Measurements from ENCODE around the gene XRCC3. TPM values are rescaled to one million over a fixed set of nuclear protein-coding genes. Genes with fewer than 3 reads are reported as not detected.
"Not testable (repeated sequence)": the region's sequence is repeated elsewhere in the genome, so short reads cannot be mapped to it uniquely, and the experiment has no call there.

XRCC3 gene
- polyA plus RNA-seq, 3 donors = 11.3 to 13.5 (median 12.2) TPM

DNA sequence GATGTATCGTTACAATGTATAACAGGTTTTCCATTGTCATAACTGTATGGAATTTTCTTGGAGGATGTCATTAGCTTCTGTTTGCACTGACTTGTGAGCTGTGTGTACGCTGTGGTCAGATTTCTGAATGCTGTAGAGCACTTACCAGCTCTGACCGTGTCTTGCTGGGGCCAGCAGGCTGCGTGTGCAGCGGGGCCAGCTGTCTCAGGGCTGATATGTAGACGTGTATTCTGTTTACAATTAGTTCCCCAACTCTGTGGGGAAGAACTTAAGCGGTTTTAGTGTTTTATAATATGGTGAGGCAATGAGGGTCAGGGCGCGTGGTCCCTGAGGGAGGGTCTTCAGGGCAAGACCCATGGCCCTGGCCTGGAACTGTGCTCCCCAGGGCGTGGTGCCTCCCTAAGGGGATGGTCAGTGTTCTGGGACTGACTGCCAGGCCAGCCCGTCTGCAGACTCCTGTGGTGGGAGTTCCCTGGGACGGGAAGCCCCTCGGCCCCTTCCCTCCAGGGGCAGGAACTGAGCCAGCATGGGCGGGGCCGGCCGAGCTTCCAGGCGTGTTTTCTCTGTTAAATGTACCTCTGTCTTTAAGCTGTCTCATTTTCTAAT is 18.7 kb downstream of the XRCC3 start:
- DNase-seq (ENCODE audit: low read depth in 3 of 3, low spot score in 2 of 3) = no peak

DNA sequence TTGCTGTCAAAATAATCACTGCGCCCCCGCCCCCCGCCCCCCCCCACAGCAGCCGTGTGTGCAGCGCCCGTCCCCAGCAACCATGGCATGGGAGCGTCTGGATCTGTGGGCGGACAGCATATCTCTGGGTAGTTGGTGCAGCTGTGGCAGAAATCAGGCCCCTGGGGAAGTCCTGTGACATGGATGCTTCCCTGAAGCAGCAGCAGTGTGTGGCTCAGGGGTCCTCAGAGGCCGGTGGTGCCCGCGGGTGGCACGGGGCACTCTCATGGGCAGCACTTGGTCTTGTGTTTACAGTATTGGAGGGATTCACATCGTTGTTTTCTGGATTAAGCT is 19.2 kb downstream of the XRCC3 start:
- DNase-seq (ENCODE audit: low read depth in 3 of 3, low spot score in 2 of 3) = no peak

DNA sequence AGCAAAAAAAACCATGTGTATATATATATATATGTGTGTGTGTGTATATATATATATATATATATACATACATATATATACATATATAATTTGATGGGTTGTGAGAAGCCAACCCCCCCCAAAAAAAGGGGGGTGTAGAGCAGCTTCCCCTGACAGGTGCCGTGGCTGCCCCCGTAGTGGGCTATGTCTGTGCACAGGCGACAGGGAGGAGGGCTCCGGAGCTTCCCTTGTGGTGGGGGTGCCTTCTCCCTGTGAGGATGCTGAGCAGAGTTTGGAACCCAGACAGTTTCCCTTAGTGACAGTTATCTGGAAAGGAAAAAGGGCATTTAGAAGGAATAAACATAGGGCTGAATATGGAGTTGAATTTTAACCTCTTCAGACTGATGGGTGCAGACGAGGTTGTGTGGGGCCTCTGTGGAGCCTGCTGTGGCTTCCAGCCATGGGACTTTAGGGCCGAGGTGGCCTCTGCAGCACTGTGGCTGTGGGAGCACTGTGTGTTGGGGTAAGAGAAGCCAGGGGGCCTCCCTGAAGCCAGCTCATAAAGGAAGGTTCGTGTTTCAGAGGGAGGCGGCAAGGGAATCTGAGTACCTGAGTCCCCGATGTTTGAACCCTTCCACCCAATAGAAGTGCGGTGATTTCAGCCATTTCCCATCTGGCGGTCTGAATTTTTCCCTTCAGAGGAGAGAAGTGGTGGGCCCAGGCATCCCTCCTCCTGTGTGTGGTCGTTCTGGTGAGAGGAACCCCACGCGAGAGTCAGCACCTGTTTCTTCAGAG is 19.8 kb downstream of the XRCC3 start:
- DNase-seq (ENCODE audit: low read depth in 3 of 3, low spot score in 2 of 3) = no peak

DNA sequence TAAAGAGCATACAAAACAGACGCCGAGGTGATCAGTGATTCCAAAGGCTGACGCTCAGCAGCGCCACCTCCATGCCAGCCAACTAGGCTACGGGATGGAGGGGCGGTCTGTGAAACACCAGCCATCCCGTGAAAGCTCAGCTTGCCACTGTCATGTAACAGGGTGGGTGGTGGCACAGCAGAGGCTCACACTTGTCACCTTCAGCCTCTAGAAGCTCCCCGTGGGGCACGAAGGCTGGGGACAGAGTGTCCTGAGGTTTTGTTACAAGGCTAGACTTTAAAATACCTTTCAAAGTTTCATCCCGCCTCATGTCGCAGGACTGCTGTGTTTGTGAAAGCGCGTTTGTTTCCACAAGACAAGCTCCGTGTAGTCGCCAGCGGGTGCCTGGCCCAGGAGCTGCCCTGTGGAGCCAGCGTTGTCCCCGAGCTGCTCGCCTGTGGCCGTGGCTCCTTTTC is 20.7 kb downstream of the XRCC3 start:
- DNase-seq (ENCODE audit: low read depth in 3 of 3, low spot score in 2 of 3) = no peak

DNA sequence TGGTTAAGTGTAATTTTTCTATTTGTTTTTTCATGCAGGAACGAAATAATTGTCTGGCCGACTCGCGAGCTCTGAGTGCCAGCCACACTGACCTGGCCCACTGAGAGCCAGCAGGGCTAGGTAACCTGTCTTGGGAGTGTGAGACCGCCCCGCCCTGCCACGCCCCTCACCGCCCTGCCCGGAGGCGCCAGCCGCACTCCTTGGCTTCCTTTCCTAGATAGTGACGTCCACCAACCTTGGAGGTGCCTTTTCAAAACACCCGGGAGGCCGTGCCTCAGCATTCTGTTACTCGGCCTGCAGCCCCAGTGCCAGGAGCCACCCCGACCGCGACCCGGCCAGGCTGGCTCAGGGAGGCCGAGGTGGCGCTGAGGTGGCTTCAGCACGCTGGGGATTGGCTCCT is 21.7 kb downstream of the XRCC3 start:
- no peak for DNase-seq (ENCODE audit: low read depth in 3 of 3, low spot score in 2 of 3)

DNA sequence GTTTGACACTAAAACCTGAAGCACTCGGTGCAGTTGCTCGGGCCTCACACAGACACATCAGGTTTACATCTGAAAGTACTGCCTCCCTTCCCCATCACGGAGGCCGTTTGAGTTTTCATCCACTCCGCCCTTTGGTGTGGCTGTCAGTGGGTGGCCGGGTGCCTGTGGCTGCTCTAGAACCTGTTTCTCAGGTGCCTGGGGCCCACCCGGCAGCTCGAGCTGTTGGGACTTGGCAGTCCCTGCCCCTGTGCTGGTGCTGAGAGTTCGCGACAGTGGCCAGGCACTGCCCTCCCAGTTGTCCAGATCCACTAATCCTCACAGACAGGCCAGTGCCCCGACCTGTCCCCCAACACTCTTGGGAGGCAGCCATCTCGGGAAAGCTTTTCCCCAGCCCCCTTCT is 22.4 kb downstream of the XRCC3 start:
- DNase-seq (ENCODE audit: low read depth in 3 of 3, low spot score in 2 of 3) = no peak

DNA sequence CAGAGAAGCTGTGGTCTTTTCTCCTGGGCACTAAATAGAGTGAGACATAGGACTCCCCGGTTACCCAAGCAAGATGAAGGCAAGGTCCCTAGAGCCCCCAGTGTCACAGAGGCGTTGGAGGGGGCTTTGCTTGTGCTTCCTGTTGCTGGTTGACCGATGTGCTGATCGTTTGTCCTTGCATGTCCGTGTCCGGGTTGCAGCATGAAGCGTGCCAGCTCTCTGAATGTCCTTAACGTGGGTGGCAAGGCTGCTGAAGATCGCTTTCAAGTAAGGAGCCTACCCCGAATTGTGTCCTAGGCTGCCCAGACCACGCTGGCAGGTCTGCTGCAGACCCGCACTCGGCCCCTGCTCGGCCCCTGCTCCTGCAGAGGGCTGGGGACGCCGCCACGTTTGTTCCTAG is 23.1 kb downstream of the XRCC3 start:
- DNase-seq (ENCODE audit: low read depth in 3 of 3, low spot score in 2 of 3) = no peak

DNA sequence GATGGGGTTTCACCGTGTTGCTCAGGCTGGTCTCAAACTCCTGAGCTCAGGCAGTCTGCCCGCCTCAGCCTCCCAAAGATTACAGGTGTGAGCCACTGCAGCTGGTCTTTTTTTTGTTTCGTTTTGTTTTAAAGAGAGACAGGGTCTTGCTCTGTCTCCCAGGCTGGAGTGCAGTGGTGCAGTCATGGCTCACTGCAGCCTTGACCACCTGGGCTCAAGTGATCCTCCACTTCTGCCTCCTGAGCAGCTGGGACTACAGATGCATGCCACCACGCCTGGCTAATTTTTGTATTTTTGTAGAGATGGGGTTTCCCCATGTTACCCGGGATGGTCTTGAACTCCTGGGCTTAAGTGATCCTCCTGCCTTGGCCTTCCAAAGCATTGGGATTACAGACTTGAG is 23.6 kb downstream of the XRCC3 start:
- not testable (repeated sequence) for DNase-seq (ENCODE audit: low read depth in 3 of 3, low spot score in 2 of 3)

DNA sequence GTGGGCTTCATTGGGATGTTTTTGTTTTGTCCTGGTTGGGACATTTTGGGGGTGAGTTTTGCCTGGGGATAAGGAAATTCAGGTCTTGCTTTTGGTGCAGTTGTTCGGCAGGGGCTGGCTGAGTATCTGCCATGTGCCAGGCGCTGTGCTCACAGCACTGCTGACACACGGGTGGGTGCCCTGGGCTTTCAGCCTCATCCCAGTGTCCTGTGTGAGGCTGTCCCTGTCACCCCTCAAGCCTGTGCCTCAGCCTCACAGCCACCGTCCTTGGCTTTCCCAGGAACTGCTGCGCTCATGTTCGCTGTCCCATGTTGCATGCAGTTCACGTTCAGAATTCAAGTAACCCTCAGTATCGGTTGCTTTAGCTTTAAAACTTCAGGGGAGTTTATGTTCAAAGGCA is 24.9 kb downstream of the XRCC3 start:
- DNase-seq (ENCODE audit: low read depth in 3 of 3, low spot score in 2 of 3) = no peak

DNA sequence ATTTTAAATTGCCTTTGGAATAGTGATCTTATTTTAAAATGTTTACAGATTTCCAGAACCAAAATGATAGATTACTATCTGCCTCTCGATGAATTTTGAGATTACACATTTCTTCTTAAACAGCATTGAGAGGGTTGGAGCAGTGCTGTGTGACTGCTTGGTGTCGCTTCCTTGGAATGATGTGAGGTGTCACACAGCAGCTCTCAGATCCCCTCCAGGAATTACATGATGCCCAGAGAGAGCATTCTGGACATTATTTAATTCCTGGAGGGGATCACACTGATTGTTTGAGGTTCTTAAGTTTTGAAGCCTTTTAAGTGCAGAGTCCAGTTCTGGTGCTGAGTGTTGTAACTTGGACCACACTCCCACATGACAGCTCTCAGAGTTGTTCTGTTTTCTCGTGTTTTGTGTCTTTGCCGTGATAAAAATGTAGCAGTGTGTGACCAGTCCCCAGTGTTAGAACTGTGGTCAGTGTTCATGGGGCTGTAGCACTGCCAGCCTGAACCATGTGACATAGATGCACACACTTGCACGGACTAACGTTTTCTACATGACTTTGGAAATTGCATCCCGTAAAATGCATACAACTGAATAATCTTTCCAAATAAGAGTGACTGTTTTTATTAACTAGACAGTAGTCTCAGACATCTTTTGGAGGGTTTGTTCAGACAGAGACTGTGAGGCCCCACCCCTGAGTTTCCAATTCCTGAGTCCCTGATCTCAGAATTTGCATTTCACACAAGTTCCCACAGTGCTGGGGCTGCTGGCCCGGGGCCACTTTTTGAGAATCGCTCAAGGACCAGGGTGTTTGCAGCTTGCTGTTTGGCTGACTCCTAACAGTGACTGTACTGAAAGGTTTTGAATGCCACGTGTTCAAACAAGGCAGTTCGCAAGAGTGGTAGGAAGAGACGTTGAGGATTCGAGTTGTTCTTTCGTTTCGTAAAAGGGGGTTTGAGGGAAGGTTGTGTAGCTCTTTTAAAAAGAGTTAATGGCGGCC is 26.0 kb downstream of the XRCC3 start:
- no peak for DNase-seq (ENCODE audit: low read depth in 3 of 3, low spot score in 2 of 3)

DNA sequence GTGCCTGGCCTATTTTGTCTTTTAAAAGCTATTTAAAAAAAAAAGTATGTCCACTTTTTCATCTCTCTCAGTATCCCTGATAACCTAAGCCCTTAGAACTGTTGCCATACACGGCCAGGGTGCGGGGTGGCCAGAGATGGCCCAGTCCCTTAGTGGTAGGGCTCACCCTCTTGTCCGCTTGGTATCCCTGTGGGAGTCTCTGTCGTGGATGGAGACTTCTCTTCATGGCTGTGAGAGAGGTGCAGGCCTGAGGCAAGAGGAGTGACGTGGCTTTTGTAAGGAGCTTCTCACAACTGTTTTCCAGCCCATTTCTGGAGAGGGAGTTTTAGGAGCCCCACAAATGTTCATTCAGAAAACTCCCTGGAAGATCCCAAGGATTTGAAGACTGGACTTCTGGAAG is 26.8 kb downstream of the XRCC3 start:
- no peak for DNase-seq (ENCODE audit: low read depth in 3 of 3, low spot score in 2 of 3)

DNA sequence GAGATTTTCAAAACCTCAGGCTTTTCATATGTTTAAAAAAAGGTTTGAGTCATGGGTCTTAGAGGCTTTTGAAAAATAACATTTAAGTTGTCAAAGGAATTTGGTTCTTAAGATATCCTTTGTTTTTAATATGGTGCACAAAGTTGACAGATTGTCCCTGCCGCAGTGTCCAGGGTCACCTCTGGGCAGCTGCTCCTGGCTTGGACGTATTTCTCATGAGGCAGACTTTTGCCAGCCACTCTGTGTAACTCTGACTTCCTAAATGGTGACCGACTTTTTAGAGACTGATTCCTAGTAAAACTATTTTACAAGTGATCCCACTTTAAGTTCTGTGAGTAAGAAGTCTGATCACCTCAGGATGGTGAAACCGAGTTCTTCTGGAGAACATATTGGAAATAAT is 27.5 kb downstream of the XRCC3 start:
- no peak for DNase-seq (ENCODE audit: low read depth in 3 of 3, low spot score in 2 of 3)

DNA sequence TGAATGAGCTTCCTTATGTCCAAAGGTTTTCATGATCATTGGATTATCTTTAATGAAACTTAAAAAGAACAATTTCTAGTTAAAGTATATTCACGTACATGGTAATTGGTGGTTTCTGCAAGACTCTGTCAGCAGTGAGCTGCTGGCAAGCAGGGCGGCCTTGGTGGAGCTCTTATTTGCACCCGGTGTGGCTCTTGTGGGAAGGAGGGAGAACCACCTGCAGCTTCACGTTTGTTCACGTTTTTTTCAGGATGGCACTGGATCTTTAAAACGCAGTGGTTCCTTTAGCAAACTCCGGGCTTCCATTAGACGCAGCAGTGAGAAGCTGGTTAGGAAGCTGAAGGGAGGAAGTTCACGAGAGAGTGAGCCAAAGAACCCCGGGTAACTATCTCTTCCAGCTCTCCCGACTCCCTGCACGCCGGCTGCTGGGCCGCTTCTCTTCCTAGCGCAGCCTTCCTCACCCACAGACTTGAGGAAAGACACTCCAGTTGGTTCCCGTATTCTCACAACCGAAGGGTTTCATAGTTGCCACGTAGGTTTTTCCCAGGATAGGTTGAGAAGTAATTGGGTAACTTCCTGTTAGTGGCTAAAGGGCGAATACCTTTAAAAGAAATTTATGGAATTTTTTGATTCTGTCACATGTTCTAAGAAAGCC is 28.3 kb downstream of the XRCC3 start:
- DNase-seq (ENCODE audit: low read depth in 3 of 3, low spot score in 2 of 3) = no peak

DNA sequence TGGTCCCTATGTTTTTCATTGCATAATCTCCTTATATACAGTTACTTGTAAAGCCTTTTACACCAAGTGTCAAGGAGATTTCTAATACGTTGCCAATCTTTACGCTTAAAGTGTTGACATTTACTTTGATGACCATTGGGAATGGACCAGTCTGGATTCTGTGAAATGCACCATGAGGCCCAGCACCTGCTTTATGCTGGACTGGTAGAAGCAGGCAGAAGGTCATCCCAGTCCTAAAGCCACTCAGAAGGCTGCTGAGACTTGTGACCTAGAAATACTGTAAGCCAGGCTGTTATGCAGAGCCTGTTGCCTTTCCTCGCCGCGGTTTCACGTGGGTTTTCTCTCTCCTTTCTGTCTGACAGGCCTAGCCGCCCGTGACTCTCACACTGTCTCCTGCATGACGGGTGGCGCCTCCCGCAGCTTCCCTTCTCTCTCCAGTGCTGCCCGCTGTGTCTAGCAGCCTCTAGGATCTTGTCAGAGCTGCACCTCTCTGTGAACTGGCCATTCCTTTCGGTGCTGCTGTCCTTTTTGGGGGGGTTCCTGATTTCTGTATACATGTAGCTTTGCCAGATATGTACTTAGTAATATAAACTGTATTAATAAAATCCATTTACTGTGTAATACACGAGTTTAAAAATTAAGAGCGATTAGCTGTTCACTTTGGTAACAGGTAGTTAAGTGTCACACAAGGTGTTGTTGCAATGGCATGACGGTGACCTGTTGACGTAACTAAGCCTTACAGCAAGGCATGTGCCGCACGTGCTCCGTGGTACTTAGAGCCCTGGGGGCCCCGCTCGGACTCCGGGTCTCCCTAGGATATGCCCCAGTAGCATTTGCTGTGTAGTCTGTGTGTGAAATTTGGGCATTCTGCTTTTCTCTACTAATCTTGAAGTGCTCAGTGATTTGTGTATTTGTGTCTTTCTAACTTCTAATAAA is 29.7 kb downstream of the XRCC3 start:
- no peak for DNase-seq (ENCODE audit: low read depth in 3 of 3, low spot score in 2 of 3)

DNA sequence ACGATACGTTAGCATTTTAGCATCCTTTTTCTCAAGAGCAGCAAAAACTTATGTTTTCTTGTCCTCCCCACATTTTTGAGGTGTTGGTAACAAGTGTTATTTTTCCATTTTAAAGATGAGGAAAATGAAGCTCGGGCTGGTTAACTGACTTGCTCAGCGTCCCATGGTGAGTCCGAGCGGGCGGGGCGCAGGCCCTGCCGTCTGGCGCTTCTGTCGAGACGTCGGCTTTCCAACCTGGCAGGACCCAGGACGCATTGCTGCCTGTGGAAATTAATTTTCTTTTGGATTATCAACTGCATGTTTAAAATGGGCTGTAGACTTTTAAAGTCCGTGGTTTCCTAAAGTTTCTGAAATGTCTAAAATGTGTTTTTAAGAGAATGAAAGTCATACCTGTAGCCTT is 30.4 kb downstream of the XRCC3 start:
- DNase-seq (ENCODE audit: low read depth in 3 of 3, low spot score in 2 of 3) = no peak

DNA sequence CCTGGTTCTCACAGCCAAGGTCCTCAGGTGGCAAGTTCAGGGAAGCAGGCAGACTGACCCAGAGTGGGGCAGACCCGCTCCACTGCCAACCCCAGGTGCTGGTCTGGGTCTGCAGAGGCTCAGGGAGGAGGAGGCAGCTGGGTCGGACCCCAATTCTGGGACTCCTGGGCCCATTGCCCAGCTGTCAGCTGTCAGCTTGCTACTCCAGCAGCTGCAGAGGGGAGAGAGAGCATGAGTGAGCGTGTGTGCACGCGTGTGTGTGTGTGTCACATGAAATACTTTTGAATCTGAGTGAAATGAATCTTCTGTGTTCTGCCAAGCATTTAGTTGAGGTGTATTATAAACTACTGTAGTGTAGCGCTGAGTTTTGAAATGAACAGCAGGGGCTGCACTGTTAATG is 30.8 kb downstream of the XRCC3 start:
- DNase-seq (ENCODE audit: low read depth in 3 of 3, low spot score in 2 of 3) = no peak

DNA sequence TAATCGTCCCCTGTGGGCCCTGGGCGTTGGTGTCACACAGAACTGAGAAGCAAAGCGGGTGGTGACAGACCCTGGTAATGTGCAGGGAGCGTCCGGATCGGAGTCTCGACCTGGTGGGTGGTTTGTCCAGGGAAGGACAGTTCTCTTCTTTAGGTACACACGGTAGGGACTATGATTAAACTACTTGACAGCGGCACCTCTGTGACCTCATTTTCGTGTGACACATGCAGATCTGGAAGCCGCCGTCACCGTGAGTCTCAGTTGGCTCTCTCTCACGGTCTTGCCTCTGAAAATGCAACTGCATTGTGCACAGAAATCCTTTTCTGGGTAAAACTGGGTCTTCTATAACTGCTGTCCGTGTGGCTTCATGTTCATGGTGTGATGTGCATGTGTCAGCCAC is 32.1 kb downstream of the XRCC3 start:
- DNase-seq (ENCODE audit: low read depth in 3 of 3, low spot score in 2 of 3) = no peak

DNA sequence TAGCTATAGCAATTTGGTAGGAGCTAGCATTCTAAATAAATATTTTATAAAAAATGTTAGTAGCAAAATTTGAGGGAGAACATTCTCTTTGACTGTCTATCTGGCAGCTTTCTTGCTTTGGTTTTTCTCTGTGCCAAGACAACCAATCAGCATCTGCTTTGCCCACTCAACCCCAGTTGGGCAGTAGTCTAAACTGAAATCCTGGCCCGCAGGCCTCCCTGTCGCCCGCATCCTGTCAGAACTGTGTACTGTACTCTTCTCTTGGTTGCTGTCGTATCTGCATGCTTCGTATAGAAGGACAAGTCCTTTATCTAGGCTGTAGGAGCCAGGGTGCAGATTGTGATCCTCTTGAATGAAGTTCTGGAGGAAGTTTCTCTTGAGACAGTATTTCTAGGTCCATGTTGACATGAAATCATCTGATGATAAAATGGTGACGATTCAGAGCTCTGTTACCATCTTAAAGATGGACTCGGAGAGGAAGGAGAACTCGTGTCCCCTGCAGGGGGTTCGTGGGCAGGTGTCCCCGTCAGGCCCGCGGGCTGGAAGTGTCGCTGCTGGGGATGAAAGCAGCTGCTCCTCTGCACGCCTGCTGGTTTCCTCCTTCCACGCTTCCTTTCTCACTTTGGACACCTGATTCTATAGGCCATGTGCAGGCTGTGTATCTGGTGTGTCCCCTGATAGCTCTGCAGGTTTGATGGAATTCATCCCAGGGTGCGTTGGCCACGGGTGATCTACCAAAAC is 34.6 kb downstream of the XRCC3 start:
- DNase-seq (ENCODE audit: low read depth in 3 of 3, low spot score in 2 of 3) = no peak

DNA sequence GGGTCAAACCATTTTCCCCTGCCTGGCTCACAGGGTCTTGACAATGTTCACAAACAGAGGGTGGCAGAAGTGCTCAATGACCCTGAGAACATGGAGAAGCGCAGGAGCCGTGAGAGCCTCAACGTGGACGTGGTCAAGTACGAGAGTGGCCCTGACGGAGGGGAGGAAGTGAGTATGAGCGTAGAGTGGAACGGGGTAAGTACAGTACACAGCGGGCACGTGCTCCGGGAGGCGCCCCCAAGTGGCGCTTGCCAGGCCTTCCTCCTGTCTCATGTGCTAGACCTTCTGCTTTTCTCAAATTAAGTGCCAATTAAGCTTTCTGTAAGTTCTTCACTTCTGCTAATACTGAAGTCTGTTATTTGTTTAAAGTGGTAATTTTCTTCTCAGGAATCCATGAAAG is 35.9 kb downstream of the XRCC3 start:
- no peak for DNase-seq (ENCODE audit: low read depth in 3 of 3, low spot score in 2 of 3)

All from right renal cortex interstitium (tissue), 3 donors.